Measurements from ENCODE around the gene ZNF563. TPM values are rescaled to one million over a fixed set of nuclear protein-coding genes. Genes with fewer than 3 reads are reported as not detected.

The ZNF563 gene
- total and polyA plus RNA-seq, 10 of the 15 experiments (the other 5 are each of a cell fraction or from before 2014, with no cell fraction given), result 1.7 to 6.4 (median 2.8) TPM

GRCh38 chr19:12295191-12295590 is 38.2 kb downstream of the ZNF563 start:
- DNase-seq (ENCODE audit: low read depth, low spot score) (no peak), FAIRE-seq (no peak), ATAC-seq (peak; percentile 15)
- 62% methylated on average over 10 of the region's 11 CpGs for WGBS (ENCODE audit: insufficient coverage, insufficient replicate concordance, low lambda C conversion rate, missing lambda C conversion rate)
- in situ Hi-C loops (cut with MboI) (no loop called here), intact Hi-C loops (cut with micrococcal nuclease; ENCODE audit: unreplicated experiment) (loop anchor here (10.0 kb wide), 1 partner anchor 130 kb away; the partner anchor contains the start of gene ZNF136)
- no TSS peak for BruUV-seq (replicated peaks)
- Histone ChIP-seq H3K27ac (ENCODE audit: control insufficient read depth, insufficient read depth) (peak overlapping the region; percentile 88), H3K27me3 (replicated peaks in 1 of 2; ENCODE audit: control insufficient read depth in 2 of 2, insufficient read depth in 2 of 2, low read length in 1 of 2) (no peaks in the 10 kb centered on the region), H2AFZ (ENCODE audit: control insufficient read depth, low read depth, low read length) (peak overlapping the region; percentile 94), H3K4me2 (ENCODE audit: control insufficient read depth, insufficient read depth) (peak overlapping the region; percentile 66), H3K4me3 (peak overlapping the region; percentile 63; the same call in 1 of the 2 replicates), H3K79me2 (ENCODE audit: control insufficient read depth, insufficient read depth, low read length) (peaks cover 22% of the 10 kb centered on the region), H3K36me3 (ENCODE audit: control insufficient read depth in 2 of 2, insufficient read depth in 2 of 2, low read length in 1 of 2) (no peaks in the 10 kb centered on the region), H3K9me3 (replicated peaks; ENCODE audit: control insufficient read depth, insufficient read depth, low read length) (peaks cover 1% of the 10 kb centered on the region; the same call in 1 of the 3 replicates), H3K9ac (ENCODE audit: control insufficient read depth, insufficient read depth, low read length) (peak overlapping the region; percentile 89), H4K20me1 (ENCODE audit: control insufficient read depth, insufficient read depth) (no peaks in the 10 kb centered on the region), H3K4me1 (ENCODE audit: control insufficient read depth, insufficient read depth, low read length) (0 out of 2 replicates have a peak, but pooled peaks cover 5% of the 10 kb centered on the region)
- SMC1A ChIA-PET (ENCODE audit: uncharacterized antibody, unreplicated experiment), result interaction anchor here (0.7 kb wide), 1 partner anchor 184 kb away, joined by 3 read pairs; no protein-coding TSS in a partner anchor
- RAD21 ChIA-PET (ENCODE audit: unreplicated experiment), result interaction anchor here (1.4 to 1.9 kb wide), 3 partner anchors 36 to 497 kb away, joined by 3 to 9 read pairs (median 3); partner anchors contain the start of genes ZNF491 and ZNF563
- POLR2A ChIA-PET, result interaction anchor here (1.0 to 1.7 kb wide), 2 partner anchors 39 to 70 kb away, joined by 3 to 8 read pairs; partner anchors contain the start of genes ZNF442 and ZNF563
- TF ChIP-seq NFXL1 (IDR thresholded peaks at IDR 0.05; ENCODE audit: borderline replicate concordance) (no peak), ZNF622 (IDR thresholded peaks at IDR 0.05) (no peak), NFYB (IDR thresholded peaks at IDR 0.05; ENCODE audit: insufficient read depth, low read depth, low read length) (no peak), CTCF (IDR thresholded peaks at IDR 0.05 in 2 of 3, conservative IDR thresholded peaks at IDR 0.05 in 1 of 3; ENCODE audit: control insufficient read depth in 2 of 3, extremely low read depth in 1 of 3, insufficient read depth in 1 of 3, low read depth in 3 of 3, low read length in 3 of 3) (no peak), EGR1 (IDR thresholded peaks at IDR 0.05; ENCODE audit: borderline replicate concordance in 1 of 2, low read depth in 2 of 2, low read length in 2 of 2) (0 out of 3 replicates have a peak, but pooled peaks of 1 of the 2 experiments have one; percentile 27)
- CTCF ChIA-PET, result interaction anchor here (2.3 kb wide), 1 partner anchor 371 kb away, joined by 6 read pairs; the partner anchor contains the start of gene ZNF700

Data from GM12878 (cell line).